Neural progenitor cell (in vitro differentiated cells): Measurements from ENCODE around the gene GRB2.

ENCODE experiments used
- EZH2 ChIP-seq: fragments of 200-600 bp; sonication (generic); IDR thresholded peaks from 2 replicates; pipeline ENCODE4 v1.6.1; 2017; ENCODE audit warnings: antibody characterized with exemption, mild to moderate bottlenecking, moderate library complexity
- TF ChIP-seq, protein P1 (sequence below): fragments of 200-600 bp; sonication (generic); IDR thresholded peaks from 2 replicates; pipeline ENCODE4 v1.5.1; 2017; ENCODE audit warnings: antibody characterized with exemption, mild to moderate bottlenecking

DNA sequence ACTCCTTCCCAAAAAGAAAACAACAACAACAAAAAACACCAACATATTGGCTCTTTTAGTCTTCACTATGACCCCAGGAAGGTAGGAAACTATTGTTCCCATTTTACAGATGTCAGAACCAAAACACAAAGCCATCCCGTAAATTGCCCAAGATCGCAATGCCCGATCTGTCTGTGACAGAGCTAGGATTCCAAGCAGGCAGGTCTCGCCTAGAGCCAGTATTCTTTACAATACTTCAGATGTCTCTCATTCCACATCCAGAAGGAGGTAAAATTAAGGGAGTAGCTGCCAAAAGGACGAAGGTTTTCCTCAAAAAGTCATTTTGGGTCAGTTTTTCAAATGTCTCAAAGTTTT, 21.7 kb downstream of the GRB2 start:
- TF ChIP-seq, protein P1, sequence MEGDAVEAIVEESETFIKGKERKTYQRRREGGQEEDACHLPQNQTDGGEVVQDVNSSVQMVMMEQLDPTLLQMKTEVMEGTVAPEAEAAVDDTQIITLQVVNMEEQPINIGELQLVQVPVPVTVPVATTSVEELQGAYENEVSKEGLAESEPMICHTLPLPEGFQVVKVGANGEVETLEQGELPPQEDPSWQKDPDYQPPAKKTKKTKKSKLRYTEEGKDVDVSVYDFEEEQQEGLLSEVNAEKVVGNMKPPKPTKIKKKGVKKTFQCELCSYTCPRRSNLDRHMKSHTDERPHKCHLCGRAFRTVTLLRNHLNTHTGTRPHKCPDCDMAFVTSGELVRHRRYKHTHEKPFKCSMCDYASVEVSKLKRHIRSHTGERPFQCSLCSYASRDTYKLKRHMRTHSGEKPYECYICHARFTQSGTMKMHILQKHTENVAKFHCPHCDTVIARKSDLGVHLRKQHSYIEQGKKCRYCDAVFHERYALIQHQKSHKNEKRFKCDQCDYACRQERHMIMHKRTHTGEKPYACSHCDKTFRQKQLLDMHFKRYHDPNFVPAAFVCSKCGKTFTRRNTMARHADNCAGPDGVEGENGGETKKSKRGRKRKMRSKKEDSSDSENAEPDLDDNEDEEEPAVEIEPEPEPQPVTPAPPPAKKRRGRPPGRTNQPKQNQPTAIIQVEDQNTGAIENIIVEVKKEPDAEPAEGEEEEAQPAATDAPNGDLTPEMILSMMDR, result no peak
- no peak for TF ChIP-seq EZH2
